Tibial nerve (tissue), 4 donors: ENCODE data around the gene FABP6.

Source experiments
- CTCF ChIP-seq, 5 experiments: fragments of 200-600 bp in 3 of 5; fragments of 450-650 bp in 2 of 5; sonication (generic) in 3 of 5; IDR thresholded peaks; one replicate each; pipeline ENCODE4 v1.5.1; 2016 to 2019; ENCODE audit warnings: antibody characterized with exemption in 5 of 5, mild to moderate bottlenecking in 3 of 5, moderate library complexity in 2 of 5
- EP300 ChIP-seq, 2 donors: sonication (generic); formaldehyde crosslinking; IDR thresholded peaks; one replicate each; pipeline ENCODE4 v1.6.1; 2017; ENCODE audit warnings: antibody characterized with exemption in 2 of 2, mild to moderate bottlenecking in 1 of 2
- POLR2A ChIP-seq, 2 donors: fragments of 450-650 bp; IDR thresholded peaks; one replicate each; pipeline ENCODE4 v1.6.1; 2017; ENCODE audit warnings: antibody characterized with exemption in 2 of 2, mild to moderate bottlenecking in 2 of 2, moderate library complexity in 2 of 2

GRCh38 chr5:160235731-160236130 lies 6.4 kb downstream of the FABP6 start:
- no peak for TF ChIP-seq CTCF (IDR thresholded peaks at IDR 0.05)
- no peak for TF ChIP-seq POLR2A (IDR thresholded peaks at IDR 0.05)
- TF ChIP-seq EP300 (IDR thresholded peaks at IDR 0.05) = no peak
